Erythroblast (primary cell): ENCODE results near the gene TUBA3D.

Source experiments
- GATA1 ChIP-seq: IDR thresholded peaks from 2 replicates; pipeline ENCODE4 v1.6.1; 2011; ENCODE audit warnings: low read depth, mild to moderate bottlenecking, control low read depth, low read length, moderate library complexity
- POLR2A ChIP-seq: IDR thresholded peaks from 2 replicates; pipeline ENCODE4 v1.6.1; 2011; ENCODE audit warnings: mild to moderate bottlenecking, low read length

- no peak for TF ChIP-seq POLR2A
- TF ChIP-seq GATA1: no peak
These were observed 49.2 kb upstream of the TUBA3D start for GRCh38 chr2:131426727-131427126.
